GM06990 (cell line): ENCODE data around the gene TRANK1.
"Not testable (repeated sequence)": the region's sequence is repeated elsewhere in the genome, so short reads cannot be mapped to it uniquely, and the experiment has no call there.

Experiments used
- DNase-seq: peaks from one replicate; pipeline ENCODE4 v3.0.0-alpha.2; 2011; ENCODE audit not compliant: insufficient read length; ENCODE audit errors: extremely low read depth
- H3K27me3 ChIP-seq: replicated peaks from 2 replicates; pipeline ENCODE4 v1.6.0; 2011; ENCODE audit warnings: low read length; ENCODE audit not compliant: control insufficient read depth, insufficient read depth
- H3K36me3 ChIP-seq: 2 replicates; pipeline ENCODE4 v1.5.1; 2011; ENCODE audit warnings: low read length; ENCODE audit not compliant: control insufficient read depth, insufficient read depth
- H3K4me3 ChIP-seq: replicated peaks from 2 replicates; pipeline ENCODE4 v1.5.1; 2011; ENCODE audit warnings: low read depth, mild to moderate bottlenecking, control low read depth, low read length
- CTCF ChIP-seq: IDR thresholded peaks from 2 replicates; pipeline ENCODE4 v1.5.1; 2011; ENCODE audit warnings: low read length, control low read depth, mild to moderate bottlenecking, inconsistent platforms; ENCODE audit not compliant: insufficient read depth, poor library complexity, severe bottlenecking

TRANK1 gene

GRCh38 chr3:36893826-36894225 lies 51.0 kb downstream of the TRANK1 start:
- TF ChIP-seq CTCF: no peak
- DNase-seq: no peak
- Histone ChIP-seq H3K27me3 (no peaks in the 10 kb centered on the region), H3K36me3 (peaks cover 2% of the 10 kb centered on the region), H3K4me3 (no peak overlapping the region)

GRCh38 chr3:36893137-36893557 lies 51.7 kb downstream of the TRANK1 start:
- H3K27me3 ChIP-seq: no peaks in the 10 kb centered on the region

GRCh38 chr3:36892457-36893136 lies 52.3 kb downstream of the TRANK1 start:
- no peak for TF ChIP-seq CTCF
- H3K27me3 ChIP-seq: no peaks in the 10 kb centered on the region
- H3K36me3 ChIP-seq: peaks cover 2% of the 10 kb centered on the region
- no peak overlapping the region for H3K4me3 ChIP-seq
- DNase-seq: no peak

More at GRCh38 chr3:36893137-36893557, 51.7 kb downstream of the TRANK1 start:
- Histone ChIP-seq H3K36me3 (peaks cover 2% of the 10 kb centered on the region), H3K4me3 (no peak overlapping the region)
- no peak for TF ChIP-seq CTCF
- DNase-seq: no peak

- peak; percentile 38 for DNase-seq
- Histone ChIP-seq H3K36me3 (no peaks in the 10 kb centered on the region; the same call in none of the 2 replicates), H3K27me3 (no peaks in the 10 kb centered on the region), H3K4me3 (no peak overlapping the region)
- TF ChIP-seq CTCF: no peak
Measured at GRCh38 chr3:36891701-36892160, 53.1 kb downstream of the TRANK1 start.

GRCh38 chr3:36891097-36891496 lies 53.8 kb downstream of the TRANK1 start:
- not testable (repeated sequence) for DNase-seq, H3K4me3 ChIP-seq, H3K27me3 ChIP-seq, H3K36me3 ChIP-seq

- no peak for DNase-seq
- no peak for TF ChIP-seq CTCF
- no peaks in the 10 kb centered on the region; the same call in none of the 2 replicates for H3K36me3 ChIP-seq
- H3K27me3 ChIP-seq: no peaks in the 10 kb centered on the region
- H3K4me3 ChIP-seq: no peak overlapping the region
Measured at GRCh38 chr3:36890261-36890660, 54.6 kb downstream of the TRANK1 start.
